Sciatic nerve (tissue), 2 donors: Measurements from ENCODE around the gene CHMP3. TPM values are rescaled to one million over a fixed set of nuclear protein-coding genes. Genes with fewer than 3 reads are reported as not detected.
"Not testable (repeated sequence)": the region's sequence is repeated elsewhere in the genome, so short reads cannot be mapped to it uniquely, and the experiment has no call there.

Experiments used
- ATAC-seq: fragments of 200-7000 bp; cut with Tn5 transposase; one replicate; pipeline ENCODE4 v1.9.1; 2020; ENCODE audit warnings: mild to moderate bottlenecking, moderate library complexity
- DNase-seq: peaks from one replicate; pipeline ENCODE4 v3.0.0-alpha.2; 2020; ENCODE audit warnings: low spot score
- intact Hi-C: fragments of 100-400 bp; cut with DNase I; formaldehyde crosslinking; loops from one replicate; pipeline ENCODE4 v1.14.2; 2022
- total RNA-seq: library from RNA; stranded (reverse); fragmentation: NEBNext Ultra II Directional; extraction: Animal tissue kit (Norgen Biotek cat#: 25700); gene quantifications from one replicate; pipeline ENCODE4 v1.2.1, GENCODE V29; 2021
- donor health status: DM: no; HTN: no; CAD: no.
- donor health status: DM: no; HTN: no; CAD: no.

CHMP3 gene
- 127 TPM for total RNA-seq

DNA sequence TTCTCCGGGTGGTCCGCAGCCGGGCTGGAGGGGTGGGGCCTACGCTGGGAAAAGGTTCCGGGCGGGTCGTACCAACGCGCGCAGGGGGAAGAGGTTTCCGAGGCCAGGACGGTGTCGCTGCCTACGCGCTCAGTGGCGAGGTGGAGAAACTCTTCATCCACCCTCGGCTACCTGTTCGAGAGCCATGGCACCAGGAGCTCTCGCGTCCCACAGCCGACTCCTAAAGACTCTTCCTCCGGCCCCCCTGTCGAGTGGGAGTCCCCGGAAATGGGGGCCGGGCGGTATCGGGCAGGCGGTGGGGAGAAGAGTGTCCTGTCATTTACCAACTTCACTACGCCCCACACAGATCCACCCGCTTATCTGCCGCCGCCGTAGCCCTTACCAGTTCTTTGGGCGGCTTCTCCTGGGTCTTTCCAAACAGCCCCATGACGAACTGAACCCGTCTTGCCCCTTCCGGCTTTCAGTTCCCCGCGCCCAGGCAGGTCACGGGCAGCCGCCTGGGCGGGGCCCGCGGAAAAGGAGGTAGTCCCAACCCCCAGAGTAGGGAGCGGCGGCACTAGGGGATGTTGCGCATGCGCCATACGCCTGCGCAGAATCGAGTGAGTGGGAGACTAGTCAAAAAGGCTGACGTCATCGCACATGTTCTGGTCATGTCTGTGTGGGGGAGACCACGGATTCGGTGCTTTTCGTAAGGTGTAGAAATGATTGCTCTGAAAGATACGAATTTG is at the start of gene CHMP3:
Gene CHMP3 (minus strand): TSS at position 522 of the 728 bp plus-strand sequence. CDS start 95 bp downstream, at position 427.
- intact Hi-C loops = no loop called here
- ATAC-seq (peak; percentile 100), DNase-seq (peak; percentile 97)

DNA sequence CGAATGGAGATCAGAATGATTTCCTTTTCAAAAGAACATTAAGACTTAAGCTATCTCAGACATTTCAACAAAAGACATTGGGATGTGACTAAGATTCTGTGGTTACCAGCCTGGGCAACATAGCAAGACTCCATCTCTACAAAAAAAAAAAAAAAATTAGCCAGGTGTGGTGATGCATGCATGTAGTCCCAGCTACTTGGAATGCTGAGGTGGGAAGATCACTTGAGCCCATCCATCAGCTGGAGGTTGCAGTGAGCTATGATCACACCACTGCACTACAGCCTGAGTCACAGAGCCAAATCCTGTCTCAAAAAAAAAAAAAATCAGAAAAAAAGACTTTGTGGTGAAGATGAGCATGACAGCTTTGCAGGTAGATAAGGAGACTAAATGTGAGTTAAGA is 47.6 kb upstream of the CHMP3 start:
- DNase-seq (no peak), ATAC-seq (no peak)
- intact Hi-C loops = no loop called here

DNA sequence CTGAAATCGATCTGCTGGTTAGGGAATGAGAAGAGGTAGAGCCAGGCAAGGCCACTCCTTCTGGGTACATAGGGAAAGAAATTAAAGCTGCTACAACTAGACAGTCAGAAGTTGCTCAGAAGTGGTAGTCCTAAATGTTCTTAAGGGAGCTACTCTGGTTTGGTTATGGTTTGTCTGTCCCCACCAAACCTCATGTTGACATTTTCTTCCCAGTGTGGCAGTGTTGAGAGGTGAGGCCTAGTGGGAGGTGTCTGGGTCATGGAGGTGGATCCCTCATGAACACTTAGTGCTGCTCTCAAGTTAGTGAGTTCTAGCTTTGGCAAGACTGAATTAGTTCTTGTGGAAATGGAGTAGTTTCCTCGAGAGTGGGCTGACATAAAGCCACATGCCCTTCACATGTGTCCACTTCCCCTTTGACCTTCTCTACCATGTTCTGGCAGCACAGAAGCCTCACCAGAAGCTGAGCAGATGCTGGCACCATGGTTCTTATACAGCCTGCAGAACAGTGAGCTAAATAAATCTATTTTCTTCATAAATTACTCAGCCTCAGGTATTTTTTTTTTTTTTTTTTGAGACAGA is 45.7 kb upstream of the CHMP3 start:
- ATAC-seq (no peak), DNase-seq (no peak)
- intact Hi-C loops = no loop called here

DNA sequence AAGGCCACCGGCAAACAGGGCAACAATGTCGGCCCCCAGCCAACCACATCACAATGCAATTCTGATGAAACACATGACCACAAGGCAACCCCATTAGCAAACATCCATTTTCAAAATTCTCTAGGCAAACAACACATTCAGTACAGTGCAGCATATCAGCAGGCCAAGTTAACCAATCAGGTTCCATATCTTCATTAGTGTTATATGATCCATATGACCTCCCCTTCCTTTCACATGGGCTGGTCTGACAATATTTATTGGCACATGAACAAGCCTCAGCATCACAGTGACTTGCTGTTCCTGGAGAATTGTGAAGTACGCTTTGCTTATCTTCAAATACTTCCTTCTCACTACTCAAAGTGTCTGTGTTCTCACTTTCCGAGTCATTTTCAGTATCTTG is 40.7 kb upstream of the CHMP3 start:
- DNase-seq (no peak), ATAC-seq (no peak)
- intact Hi-C loops = no loop called here

DNA sequence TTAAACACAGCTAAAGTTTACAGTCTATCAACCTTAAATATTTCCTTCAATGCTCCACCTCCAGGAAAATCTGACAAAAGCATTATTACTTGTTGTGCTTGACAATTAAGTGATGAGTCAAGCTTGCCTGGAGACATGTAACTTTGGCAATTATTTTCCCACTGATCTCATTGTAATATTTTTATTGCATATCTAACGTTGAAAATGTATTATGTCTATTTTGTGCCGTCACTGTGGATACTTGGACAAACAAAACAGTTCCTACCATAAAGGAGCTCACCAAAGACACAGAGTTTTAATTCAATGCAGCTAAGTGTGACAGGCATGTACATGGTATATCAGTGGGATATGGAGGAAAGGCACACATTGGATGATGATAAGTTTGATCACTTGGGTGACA is 35.7 kb upstream of the CHMP3 start:
- no peak for DNase-seq
- intact Hi-C loops = no loop called here
- no peak for ATAC-seq

DNA sequence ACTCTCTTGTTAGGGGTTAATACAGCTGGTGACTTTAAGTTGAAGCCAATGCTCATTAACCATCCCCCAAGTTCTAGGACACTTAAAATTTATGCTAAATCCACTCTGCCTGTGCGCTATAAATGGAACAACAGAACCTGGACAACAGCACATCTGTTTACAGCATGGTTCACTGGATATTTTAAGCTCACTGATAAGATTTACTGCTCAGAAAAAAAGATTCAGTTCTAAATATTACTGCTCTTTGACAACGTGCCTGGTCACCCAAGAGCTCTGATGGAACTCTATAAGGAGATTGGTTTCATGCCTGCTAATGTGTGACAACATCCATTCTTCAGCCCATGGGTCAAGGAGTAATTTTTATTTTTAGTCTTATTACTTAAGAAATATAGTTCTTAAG is 32.9 kb upstream of the CHMP3 start:
- DNase-seq (no peak), ATAC-seq (no peak)
- intact Hi-C loops = no loop called here

DNA sequence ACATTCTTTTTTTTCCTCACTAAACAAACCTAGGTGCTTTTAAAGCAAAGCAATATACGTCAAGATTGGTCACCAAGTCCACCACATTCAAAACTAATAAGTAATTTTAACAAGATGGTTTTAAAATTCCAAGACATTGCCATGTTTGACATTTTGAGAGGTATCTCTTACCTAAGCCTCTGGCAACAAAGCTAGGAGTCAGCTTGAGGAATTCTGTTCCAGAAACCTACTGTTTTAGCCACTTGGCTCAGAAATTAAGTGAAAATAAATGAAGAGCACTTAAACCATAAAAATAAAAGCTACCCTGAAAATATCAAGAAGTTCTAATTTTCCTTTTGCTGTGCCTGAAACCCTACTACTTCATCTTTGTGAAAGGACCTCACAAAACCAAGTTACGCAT is 30.0 kb upstream of the CHMP3 start:
- no peak for ATAC-seq
- intact Hi-C loops = no loop called here
- no peak for DNase-seq

DNA sequence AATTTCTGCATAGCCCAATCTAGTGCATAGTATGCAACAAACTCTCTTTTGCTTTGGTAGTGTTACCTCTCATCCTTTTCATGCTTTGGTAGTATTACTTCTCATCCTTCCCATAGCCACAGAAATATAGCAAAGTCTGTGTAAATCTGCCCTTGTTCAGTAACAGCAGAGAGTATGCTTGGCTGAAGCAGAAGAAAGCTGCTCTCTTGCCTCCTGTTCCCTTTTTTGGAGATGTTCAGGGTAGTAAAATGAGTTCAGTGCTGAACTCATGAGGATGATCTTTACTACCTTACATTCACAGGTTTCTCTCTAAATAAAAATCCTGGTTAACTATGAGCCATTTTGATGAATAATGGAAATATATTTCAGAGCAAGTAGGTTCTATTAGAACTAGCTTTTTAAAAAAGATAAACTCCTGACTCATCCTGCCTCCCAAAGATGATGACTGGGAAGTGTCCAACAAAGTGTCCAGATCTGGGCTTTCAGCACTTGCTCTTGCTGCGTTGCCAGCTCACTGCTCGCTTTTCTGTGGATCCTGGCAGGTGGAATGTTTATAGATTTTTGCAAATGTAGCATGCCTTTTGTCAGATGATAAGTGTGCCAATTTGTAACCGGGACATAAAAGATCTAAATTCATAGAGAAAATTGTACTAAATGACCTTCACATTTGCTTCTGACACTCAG is 29.4 kb upstream of the CHMP3 start:
- no peak for DNase-seq
- no peak for ATAC-seq
- intact Hi-C loops = no loop called here

DNA sequence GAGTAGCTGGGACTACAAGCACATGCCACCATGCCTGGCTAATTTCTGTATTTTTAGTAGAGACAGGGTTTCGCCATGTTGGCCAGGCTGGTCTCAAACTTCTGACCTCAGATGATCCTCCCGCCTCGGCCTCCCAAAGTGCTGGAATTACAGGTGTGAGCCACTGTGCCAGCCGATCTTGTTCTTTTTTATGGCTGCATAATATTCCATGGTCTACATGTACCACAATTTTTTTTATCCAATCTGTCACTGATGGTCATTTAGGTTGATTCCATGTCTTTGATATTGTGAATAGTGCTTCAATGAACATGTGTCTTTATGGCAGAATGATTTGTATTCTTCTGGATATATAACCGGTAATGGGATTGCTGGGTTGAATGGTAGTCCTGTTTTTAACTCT is 26.5 kb upstream of the CHMP3 start:
- ATAC-seq, DNase-seq, intact Hi-C loops: not testable (repeated sequence)

DNA sequence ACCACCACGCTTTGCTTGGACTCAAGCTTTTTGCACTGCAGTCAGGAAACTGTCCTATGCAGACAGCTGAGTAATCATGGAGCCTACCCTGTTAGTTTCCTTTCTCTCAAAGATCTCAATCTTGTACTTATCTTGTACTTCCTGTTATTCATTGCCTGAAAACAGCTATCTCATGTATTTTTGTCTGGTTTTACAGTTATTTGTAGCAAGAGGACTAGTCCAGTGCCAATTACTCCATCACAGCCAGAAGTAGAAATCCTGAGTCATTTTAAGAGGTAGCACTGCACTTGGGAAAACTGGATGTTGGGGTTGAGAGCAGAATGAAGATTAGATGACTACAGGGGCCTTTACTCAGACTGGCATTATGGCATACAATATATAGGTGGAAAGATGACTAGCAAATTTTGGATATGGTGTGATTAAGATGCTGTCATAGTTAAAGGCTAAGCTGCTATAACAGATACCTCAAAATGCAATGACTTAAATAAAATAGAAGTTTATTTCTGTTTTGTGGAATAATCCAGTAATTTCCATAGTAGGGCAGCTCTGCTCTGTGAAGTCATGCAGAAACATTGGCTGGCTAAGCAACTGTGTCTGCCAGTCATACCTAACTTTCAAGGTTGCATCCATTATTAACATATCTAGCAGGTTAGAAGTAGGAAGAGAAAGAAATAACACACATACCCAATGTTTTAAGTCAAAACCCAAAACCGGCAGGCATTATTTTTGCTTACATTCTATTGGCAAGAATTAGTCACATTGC is 21.1 kb upstream of the CHMP3 start:
- intact Hi-C loops = no loop called here
- peak; percentile 45 for ATAC-seq
- DNase-seq = no peak

DNA sequence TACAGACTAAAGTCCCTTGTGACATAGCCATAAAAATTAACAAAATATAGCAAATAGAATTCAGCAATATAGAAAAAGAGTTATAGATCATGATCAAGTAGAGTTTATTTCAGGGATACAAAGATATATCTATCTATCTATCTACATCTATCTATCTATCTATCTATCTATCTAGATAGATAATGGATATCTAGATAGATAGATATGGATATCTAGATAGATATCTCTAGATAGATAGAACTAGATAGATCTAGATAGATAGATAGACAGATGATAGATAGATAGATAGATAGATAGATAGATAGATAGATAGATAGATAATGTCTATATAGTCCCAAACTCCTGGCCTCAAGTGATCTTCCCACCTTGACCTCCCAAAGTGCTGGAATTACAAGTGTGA is 17.3 kb upstream of the CHMP3 start:
- intact Hi-C loops = no loop called here
- no peak for ATAC-seq
- DNase-seq = no peak

DNA sequence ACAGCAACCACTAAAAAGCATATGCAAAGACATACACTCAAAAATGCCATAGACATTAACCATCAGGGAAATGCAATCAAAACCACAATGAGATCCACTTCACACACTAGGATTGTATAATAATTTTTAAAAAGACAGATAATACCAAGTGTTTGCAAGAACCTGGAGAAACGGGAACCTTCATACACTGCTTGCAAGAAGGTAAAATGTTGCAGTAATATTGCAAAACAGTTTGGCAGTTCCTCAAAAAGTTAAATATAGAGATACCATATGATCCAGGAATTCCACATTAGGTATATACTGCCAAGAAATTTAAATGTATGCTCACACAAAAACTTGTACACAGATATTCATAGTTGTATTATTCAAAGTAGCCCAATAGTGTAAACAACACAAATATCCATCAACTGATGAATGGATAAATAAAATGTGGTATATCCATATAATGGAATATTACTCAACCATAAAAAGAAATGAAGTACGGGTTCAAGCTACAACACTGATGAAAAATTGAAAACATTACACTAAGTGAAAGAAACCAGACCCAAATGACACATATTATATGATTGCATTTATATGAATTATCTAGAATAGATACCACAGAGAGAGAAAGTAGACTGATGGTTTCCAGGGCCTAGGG is 14.7 kb upstream of the CHMP3 start:
- DNase-seq = no peak
- intact Hi-C loops = no loop called here
- ATAC-seq = no peak

DNA sequence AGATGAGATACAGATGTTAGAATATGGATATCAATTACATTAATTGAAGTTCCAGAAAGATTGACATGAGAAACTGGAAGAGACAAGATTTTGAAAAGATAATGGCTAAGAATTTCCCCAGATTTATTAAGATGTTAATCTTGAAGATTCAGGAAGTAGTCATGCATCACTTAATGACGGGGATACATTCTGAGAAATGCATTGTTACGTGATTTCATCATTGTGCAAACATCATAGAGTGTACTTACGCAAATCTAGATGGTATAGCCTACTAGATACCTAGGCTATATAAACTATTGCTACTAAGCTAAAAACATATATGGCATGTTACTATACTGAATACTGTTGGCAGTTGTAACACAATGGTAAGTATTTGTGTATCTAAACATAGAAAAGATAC is 6.8 kb upstream of the CHMP3 start:
- no peak for DNase-seq
- ATAC-seq = no peak
- intact Hi-C loops = no loop called here

DNA sequence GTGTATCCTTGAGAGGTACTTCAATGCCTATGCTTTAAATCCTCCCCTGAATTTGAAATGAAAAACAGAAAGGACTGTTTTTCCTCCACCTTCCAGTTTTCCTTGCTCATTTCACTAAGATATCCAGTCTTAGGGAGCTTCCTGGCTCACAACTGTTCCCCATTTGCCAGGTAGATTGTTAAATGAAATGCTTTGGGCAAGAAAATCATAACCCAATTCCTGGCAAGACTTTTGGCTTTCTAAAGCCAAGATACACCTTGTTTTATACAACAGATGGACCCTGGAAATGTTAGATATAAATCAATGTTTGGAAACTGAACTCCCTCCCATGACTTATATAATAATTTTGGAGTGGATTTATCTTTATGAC is 3.6 kb upstream of the CHMP3 start:
- intact Hi-C loops = no loop called here

DNA sequence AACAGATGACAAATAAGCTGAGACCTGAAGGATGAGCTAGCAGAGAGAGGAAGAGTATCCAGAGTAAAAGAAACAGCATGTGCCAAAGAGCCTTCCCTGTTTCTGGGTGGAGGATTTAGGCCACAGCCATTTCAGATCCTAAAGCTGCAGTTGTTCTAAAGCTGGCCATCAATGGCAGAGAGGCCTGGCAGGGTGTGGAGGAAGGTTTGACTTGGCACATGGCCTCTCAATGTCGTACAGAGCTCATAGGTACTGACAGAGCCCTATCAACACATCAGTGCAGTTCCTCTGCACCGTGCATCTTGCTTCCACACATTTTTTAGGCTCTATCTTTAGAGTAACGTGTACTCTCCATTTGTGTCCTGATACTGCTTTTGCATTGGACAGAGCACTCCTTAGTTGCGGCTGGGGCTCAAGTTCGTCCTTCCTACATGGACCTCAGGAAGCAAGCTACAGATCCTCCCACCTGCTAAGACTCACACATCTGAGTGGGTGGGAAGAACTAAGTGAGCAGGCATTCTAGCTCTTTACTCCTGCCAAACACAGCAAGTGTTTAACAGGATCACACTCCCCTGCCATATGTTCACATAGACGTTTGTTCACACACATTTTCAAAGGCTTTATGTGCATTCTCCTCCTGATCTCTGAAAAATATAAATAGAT is 3.0 kb upstream of the CHMP3 start:
- intact Hi-C loops = no loop called here
- ATAC-seq = no peak
- no peak for DNase-seq

More for the DNA sequence above, 3.6 kb upstream of the CHMP3 start:
- DNase-seq (no peak), ATAC-seq (no peak)

DNA sequence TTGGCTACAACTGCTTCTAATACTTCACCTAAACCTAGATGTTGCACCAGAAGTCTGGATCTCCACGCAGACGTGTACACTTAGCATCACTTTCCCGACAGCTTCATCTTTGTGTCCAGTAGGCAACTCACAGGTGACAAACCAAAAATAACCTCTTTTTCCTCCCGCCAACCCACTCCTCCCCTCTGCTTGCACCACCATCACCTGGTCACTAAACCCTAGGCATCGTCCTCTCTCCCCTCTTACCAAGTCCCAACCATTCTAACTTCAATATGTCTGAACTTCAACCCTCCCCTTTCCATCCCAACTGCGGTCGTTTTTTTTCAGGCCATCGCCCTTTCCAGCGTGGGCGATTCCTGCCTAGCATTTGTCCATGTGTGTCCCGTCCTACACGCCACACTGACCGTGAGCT is 413 bp upstream of the CHMP3 start:
- no peak for ATAC-seq
- no peak for DNase-seq
- intact Hi-C loops = no loop called here

DNA sequence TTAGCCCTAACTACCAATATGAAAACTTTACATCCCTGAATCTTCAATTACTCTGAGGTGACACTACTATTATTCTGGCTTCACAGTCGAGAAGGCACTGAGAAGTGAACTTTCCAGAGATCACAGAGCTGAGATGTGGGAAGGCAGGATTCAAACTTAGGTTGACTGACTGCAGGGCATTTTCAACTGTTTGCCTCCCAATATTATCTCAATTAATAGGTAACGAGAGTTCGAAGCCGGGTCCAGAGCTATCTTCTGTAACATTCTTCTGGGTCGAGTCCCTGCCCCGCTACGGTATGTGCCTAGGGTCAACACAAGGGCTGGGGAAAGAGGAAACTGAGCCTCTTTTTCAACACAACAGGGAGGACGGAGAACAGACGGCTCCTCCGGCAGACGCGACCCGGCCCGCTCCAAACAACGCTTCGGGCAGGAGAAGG is 740 bp downstream of the CHMP3 start:
- DNase-seq (no peak), ATAC-seq (no peak)
- intact Hi-C loops = no loop called here

DNA sequence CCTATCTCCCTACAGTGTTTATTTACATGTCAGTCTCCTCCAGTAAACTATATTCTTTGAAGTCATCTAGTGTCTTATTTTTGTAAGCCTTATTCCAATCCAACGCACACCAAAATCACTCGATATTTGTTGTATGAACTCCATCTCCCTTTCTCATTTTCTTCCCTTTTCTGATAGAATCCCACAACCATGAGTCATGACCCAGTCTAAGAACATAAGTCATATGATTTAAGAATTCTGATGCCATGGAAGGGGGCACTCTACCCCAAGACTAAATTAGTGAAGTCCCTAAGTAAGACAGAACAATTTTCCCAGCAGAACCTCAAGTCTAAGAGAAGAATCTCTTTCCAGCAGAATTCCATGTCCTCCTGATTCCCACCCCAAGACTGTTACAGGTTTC is 5.4 kb downstream of the CHMP3 start:
- intact Hi-C loops = no loop called here
- no peak for ATAC-seq
- DNase-seq = no peak

DNA sequence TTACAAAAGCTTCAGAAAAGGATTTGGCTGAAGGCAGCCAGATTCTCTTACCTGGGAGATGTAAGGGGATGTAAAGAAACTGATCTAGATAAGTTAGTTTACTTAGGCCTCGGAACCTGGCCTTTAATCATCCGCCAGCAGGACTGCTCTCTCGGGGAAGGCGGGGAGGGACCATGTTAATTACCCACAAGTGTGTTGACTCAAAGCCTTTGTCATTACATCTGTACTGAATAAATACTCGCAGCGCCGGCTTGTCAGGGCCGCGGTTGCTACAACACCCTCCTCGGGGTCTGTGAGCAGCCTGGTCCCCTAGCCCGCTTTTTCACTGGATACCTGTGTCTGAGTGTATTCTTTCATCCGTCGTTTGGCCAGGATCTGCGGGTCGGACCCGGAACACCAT is 6.7 kb downstream of the CHMP3 start:
- ATAC-seq = no peak
- DNase-seq = no peak
- intact Hi-C loops = no loop called here
